ENCODE data around the gene PTGER3.

PTGER3 gene

DNA sequence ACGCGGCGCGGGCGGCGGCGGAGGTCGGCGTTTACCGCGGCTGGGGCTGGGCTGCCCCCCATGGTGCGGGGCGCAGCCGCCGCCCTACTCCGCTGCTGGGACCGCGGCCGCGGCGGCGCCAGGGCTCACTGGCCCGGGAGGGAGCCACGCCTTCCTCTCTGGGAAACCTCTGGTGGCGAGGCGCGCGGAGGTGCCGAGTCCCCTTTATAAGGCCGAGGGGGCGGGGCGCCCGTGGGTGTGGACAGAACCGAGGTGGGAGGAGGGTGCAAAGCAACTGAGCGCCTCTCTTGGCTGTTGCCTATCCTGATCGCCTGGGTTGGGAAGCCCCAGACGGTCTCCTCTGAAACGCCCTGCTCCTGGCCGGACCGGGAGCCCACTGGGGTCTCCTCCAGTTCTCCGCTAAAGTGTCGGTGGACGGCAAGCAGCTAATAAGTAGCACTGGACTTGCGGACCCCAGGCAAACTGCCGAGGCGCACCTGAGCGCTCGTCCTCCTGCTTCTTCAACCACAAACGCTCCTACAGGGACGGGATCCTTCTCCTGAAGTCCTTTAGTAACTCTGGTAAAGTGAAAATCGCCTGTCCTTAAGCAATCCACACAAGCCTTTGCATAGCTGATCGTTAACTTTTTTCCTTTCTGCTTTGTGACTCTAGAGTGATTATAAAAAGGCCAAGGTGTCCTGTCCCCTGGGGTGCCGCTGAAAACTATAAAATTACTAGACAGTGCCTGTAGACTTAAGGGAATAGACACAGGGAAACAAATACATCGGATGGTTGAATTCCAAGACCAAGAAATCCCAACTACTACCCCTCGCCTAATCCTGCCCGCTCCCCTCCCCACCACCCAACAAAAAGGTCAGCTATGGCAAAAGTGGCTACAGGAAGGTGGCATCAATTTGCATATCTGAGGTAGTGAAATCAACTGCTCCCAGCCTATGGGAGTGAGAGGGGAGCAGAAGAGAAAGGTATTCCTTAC lies at the start of gene PTGER3:
Gene PTGER3 (minus strand): TSS at position 182 of the 973 bp plus-strand sequence. CDS start 239 bp downstream, outside the sequence.
- DNase-seq = peak; percentile 44 to 82

DNA sequence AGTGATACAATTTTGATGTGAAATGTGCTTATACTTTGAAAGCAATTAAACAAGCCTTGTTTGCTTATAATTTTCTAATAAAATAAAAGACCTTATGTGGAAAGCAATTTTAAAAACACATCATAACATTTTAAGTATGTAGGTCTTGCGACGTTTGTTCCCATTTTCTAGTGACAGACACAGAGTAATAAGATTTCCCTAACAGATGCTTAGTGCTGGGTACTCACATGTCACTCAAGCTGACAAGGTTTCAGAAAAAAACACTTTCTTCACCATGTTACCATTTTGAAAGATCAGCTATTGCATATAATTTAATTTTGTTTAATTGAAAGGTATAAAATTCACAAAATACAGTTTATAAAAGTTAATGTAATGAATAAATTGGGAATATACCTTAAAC lies 47.3 kb upstream of the PTGER3 start:
- no peak for DNase-seq

DNA sequence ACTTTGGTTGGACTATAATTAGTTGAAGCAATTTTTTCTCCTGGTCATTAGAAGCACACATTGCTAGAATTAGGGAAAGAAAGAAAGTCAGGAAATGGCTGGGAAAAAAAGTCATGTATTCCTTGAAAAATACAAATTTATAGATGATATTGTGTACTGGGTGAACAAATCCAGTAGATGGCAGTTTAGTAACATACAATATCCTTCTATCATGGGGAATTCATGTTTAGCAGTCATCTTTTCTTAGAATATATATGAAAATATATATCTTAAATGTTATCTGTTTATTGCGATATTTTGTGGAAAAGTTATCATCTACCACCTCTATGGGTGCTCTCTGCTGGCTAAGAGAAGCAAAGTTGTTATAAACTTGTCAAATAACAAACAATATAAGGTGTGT lies 46.3 kb upstream of the PTGER3 start:
- peak in 1 of 2 experiments; percentile 4 for DNase-seq

DNA sequence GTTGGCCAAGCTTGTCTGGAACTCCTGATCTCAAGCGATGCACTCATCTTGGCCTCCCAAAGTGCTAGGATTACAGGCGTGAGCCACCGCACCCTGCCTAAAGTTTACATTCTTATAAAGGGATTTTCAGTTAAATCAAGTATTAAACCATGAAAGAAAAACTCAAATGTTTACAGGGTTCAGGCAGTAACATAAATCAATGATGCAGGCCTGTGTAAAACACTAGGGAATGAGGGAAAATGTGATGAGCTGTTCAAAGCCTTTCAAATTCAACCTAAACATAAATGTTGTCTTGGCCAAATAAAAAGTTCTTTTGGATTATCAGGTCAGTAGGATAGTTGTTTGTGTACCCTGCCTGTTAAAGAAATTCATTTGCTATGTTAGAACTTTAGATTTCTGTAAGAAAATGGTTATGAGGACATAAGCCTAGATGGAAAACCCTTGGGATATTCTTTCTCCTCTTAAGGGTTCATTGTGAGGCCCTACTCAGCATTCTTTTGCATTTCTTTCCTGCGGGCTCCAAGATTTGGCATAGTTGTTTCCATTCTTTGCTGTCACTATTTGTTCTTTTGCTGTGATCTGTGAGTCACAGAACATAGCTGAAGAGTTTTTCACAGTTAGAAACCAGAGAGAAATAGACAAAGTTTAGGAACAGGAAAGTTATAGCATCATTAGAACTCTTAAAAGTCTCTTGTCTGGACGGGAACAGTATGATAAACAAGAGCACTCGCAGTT lies 42.1 kb upstream of the PTGER3 start:
- DNase-seq = no peak

DNA sequence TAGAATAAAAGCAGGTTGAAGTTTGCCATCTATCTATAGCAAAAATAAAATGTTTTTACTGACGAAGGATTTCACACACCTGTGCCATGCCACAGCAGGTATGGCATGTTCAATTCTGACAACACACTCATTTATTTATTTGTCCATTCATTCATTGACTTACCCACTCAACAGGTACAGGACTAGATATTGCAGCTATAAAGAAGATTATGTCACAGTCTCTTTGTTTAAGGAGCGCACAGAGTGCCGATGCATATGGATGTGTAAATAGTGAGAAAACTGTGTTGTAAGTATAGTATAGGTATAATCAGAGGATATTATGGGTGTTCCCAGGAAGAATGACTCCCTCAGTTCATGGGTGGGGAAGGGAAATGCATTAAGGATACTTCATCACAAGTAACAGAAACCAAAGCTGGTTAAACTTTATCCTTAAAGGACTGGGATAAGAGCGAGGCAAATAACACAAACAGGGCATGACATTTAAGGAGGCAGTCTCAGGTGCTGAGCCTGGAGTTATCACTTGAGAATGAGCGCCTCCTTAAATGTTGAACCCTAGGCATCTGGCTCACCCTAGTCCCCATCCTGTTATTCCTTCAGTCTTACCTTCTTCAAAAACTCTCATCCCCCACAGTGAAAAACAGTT lies 41.1 kb upstream of the PTGER3 start:
- DNase-seq = no peak

DNA sequence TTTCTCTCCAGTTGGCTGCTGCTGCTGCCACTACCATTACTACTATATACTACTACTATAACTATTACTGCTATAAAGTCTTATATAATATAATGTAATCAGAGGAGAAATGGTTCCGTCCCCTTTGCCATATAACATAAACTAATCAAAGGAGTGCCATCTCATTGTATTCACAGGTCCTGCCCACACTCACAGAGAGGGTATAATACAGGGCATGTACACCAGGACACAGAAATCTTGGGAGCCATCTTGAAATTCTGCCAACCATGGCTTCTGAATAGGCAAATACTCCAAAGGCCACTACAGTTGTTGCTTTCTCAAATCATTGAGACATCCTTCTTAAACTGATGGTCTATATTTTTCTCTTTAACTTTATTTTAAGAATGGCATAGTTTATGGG lies 40.1 kb upstream of the PTGER3 start:
- no peak for DNase-seq

DNA sequence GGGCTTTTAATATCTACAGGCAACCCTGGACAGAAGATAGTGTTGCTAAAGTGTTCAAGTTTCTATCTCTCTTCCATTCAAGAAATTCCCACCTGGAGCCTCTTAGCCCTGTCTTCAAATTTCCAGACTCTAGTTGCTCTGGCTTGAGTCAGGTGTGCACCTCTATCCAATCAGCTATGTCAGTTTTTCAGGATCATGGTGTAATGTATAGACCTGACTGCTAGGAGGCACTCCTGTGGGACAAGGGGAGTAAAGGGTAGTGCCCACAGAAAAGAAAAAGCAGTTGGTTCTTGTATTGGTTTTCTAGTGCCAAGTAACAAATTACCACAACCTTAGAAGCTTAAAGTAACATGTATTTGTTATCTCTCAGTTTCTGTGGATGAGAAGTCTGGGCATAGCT lies 39.4 kb upstream of the PTGER3 start:
- no peak for DNase-seq

DNA sequence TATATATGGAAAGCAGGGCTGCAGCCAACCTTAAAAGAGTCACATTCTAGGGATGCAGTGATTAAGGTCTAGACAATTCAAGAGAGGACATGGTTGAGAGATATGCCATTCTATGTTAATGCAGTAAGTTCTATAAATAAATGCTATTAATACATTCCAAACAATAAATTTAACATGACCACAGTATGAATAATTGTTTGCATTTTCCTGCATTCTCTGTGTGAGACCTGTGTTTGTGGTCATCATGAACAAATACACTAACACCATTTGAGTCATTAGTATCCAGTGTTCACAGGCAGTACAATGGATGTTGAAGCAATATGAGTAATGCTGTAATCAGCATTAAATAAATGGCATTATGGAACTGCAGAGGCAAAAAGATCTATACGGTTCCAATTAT lies 38.7 kb upstream of the PTGER3 start:
- no peak for DNase-seq

DNA sequence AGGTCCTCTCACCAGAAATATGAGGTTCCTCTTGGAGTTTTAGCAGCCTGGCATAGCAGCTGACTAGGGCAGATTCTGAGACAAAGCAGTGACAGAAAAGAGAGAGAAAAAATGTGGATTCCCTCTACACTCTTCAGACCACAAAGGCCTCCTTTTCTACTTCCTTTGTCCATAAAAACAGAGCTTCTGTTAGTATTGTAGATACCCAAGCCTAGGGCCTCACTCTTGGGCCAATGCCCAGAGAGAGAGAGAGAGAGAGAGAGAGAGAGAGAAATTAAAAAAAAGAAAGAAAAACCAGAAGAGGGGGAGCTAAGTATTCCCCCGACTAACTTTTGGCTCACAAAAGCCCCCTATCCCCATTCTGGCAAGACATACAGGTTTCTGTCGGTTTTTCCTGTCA lies 35.7 kb upstream of the PTGER3 start:
- no peak for DNase-seq

DNA sequence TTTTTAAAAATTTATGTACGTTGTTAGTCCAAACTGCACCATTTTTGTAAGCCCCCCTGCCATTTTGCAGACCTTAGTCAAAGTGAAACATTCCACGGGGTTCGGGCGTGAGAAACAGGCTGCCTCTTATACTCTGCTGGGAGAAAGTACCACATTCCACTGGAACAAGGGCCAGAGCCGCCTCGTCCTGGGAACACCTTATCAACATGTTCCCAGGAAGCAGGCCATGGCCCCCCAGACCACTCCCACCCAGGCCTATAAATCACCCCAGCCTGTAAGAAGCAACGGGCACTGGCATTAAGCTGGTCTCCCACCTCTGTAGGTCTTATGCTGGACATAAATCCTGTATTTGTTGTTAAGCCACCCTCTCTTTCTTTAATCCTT lies 34.1 kb upstream of the PTGER3 start:
- no peak for DNase-seq

DNA sequence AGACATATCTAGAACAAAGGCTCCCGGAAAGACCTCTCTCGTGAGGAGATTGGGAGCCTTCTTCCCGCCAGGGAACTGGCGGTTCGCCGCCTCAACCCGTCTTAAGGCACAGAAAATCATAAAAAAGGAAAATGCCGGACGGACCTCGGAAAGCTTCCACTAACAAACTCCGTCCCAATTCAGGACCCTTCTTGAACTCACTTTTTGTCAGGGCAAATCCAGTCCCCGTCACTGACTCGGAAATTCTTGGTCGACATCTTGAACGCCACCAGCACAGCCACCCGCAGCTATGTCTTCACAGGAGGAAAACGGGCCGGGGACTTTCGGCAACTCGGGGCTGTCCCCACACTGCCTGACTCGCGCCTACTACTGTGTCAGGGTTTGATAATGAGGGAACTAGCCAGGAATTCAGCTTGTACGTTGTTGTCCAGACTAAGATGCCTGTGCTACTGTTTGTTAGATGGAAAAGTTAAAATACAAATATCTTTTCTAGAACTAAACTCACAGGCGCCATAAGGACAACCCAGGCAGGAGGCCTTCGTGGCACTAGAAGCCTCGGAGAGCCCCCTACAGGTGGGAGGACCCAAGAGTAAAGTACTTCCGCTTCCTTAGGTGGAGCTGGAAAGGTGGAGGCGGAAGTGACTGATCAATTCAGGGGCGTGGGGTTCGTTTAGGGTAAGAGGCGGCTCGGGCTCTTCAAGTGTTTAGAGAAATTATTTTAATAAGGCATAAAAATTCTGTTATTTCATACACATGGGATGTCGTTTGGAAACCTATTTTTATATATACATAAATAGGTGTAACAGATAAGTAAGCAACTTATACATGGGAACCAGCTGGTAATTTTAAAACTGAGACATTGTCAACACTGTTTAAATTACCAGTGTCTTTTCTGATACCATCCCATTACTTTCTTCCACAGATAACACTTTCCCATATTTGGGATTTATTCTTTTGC lies 33.4 kb upstream of the PTGER3 start, which contains the start of gene ZRANB2:
Gene ZRANB2 (minus strand): TSS at position 297 of the 958 bp plus-strand sequence. CDS start 40 bp downstream, at position 257.
- peak; percentile 95 to 97 for DNase-seq

DNA sequence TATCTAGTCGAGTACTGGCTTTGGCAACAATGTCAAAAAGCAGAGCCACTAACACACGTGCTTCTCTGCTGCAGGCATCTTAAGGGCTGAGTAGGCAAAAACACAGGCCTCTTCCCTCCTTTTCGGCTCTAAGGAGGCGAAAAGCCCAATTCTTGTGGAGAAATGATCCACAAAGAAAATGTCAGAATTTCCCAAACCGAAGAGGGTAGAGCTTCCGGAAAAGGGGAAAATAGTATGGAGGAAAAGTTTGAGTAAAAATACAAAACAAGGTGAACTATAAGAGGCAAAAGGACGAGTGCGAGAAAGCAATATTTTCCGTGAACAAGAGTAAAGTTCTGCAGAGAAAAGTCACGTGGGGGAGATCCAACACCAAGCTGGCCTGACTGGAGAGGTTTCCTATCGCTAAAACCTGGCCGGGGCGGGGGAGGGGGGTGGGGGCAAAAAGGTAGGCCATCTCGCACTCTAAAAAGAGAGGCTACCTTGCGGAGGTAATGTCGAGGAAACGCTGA lies 32.7 kb upstream of the PTGER3 start:
- peak; percentile 43 to 46 for DNase-seq

DNA sequence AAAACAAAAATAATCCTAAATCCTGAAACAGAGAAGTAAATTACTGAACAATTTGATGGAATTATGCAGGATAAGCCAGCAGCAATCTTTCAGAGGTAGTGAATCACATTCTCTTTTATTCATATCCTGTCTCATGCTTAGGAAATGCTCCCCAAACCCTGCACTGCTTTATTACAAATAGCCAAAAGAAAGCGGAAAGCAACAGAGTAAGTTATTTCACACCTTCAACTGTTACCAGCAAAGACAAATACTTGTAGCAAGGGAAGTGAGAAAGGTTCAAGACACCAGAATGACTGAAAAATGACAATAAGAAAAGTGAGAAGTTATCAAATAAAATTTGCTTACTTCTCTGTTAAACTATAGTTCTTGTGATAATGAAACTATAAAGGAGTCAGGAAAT lies 27.1 kb upstream of the PTGER3 start:
- no peak for DNase-seq

DNA sequence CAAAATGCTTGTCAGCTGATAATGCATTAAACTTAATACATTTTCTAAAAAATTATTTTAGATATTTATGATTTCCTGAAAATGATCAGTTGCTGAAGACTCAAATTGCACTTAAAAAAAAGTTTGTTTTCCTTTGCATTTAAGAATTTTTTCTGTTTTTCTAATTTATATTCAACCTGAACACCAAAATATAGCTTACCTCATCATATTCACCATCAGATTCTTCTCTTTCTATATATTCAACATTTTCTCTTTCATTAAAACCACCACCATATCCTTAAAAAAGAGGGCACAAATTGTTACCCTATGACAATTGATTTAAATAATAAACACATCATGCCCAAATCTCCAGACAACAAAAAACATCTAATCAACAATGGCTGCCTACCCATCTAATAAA lies 24.7 kb upstream of the PTGER3 start:
- no peak for DNase-seq

DNA sequence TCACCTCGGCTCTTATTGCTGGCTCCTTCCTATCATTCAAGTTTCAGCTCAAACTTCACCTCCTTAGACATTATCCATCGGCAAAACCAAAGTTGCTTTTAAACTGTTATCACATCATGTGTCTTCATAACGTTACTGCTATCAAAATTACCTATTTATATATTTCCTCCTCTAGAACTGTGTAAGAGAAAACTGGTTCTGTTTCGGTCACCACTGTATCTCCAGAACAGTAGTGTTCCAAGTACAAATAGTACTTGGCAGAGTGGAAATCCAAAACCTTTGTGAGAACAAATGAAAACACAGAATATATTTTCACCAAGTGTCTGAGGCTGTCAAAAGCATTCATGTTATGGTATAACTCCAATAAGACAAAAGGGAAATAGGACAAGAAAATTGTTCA lies 24.1 kb upstream of the PTGER3 start:
- DNase-seq = no peak

DNA sequence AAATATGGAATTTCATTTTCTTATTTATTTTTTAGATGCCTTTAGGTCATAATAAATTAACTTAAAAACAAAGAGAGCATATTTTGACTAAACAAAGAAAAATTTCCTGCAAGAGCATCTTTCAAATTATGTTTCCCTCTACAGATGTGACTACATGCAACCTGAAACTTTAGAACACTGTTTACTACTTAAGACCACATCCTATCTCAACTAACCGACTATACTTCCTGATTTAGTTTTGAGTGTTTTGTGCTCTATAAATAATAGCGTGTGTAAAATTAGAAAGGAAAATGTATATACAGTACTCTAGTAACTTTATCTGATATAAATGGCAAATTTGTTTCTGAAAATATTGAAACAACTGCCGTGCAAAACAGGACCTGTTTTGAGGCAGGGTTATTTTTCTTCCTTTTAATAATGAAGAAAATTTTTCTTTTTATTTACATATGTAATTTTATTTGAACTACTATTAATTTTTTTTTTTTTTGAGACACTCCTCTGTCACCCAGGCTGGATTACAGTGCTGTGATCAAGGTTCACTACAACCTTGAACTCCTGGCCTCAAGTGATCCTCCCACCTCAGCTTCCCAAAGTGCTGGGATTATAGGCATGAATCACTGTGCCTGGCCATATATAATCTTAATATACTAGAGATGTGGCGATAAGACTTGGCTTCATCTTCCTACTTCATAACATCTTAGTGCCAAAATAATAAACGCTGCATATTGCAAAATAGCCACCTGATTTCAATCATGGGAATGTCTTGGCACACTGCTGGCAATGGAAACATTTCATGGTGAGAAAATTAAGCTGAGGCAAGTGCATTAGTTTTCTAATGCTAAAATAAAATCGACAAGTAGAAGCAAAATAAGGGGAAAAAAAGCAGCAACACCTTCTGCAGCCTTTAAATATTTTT lies 21.0 kb upstream of the PTGER3 start:
- DNase-seq = no peak

DNA sequence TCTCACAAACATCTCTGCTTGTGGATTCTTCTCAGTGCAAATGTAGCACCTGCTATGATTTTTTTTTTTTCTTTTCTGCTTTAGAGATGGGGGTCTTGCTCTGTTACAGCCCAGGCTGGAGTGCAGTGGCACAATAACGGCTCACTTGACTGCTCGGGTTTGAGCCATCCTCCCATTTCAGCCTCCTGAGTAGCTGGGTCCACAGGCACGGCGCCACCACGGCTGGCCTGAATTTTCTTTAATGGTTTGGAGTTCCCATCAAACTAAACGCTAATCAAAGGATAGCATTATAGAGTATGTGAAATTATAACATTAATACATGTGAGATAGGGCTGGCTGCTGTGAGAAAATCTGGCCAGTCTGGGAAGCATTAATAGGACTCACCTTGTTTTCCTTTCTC lies 7.2 kb upstream of the PTGER3 start:
- no peak for DNase-seq

DNA sequence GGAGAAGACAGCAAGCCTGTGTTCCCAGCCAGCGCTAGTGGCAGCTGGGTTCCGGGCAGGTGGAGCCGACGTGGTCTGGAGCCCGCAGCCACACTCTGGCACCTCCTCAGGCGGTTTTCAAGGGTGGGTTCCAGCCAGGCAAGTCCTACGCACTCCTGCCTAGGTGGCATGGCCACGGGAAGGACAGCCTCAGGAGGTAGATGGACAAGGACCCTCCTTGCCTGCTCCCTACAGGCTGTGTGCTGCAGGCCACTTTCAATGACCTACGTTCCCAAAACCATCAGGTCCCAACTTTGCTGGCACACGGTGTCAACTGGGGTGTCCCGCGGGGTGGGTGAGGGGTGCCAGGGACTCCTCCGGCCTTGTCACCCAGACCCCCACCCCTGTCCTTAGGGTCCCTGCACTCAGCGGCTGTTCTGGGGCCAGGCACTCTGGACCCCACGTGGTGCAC lies 6.7 kb upstream of the PTGER3 start:
- DNase-seq = peak in 1 of 2 experiments; percentile 15

DNA sequence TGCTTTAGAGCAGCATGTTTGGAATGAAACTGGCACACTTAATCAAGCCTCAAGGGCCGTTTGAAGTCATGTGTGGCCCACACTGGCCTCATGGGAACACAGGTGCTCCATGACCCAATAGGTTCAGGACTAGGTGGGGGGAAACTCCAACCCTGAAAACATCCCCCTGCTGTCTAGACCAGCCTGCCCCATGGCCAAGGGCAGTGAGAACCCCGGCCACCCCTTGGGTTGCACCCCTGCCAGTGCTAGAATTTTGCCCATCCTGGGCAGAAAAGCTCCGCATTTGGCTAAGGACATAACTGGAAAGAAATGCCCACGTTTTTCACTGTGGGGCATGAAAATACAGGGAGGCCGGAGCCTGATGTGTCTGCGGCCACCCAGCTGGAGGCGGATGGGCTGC lies 6.1 kb upstream of the PTGER3 start:
- DNase-seq = no peak

DNA sequence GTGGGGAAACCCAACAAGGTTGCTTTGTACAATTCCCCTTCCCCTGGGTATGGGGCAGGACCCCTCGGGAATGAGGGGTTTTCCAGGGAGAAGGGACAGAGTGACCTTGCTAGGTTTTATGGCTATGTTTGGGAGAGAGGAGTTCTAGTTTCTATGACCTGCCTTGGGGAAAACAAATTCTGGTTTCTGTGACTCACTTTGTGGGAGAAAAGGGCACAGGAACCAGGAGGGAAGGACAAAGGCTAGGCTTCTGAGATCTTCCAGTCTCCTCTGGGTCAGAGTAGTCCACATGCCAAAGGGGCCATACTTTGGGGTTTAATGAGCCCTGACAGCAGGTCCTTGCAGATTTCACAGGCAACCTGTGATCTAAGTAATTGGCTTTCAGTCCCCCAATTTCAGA lies 5.5 kb upstream of the PTGER3 start:
- no peak for DNase-seq
